Measurements from ENCODE around the gene HSPG2. TPM values are rescaled to one million over a fixed set of nuclear protein-coding genes. Genes with fewer than 3 reads are reported as not detected.

Gene HSPG2
- total RNA-seq, 1 donor from 2014 or later, result 656 TPM

GRCh38 chr1:21775550-21775914 lies 161.6 kb downstream of the HSPG2 start:
- no peaks in the 10 kb centered on the region for H3K9me3 Mint-ChIP-seq (ENCODE audit: low read depth)
- peaks cover 14% of the 10 kb centered on the region for H3K4me1 Mint-ChIP-seq (ENCODE audit: low read depth)
- H3K27me3 Mint-ChIP-seq, result no peaks in the 10 kb centered on the region
- peaks cover 1% of the 10 kb centered on the region for H3K36me3 Mint-ChIP-seq (ENCODE audit: insufficient read depth)
- TF ChIP-seq CTCF (IDR thresholded peaks at IDR 0.05; ENCODE audit: unreplicated experiment), result no peak
- H3K27ac Mint-ChIP-seq, result peak overlapping the region; percentile 85
- no peak for DNase-seq (ENCODE audit: low spot score, unreplicated experiment)
- no peak overlapping the region for H3K4me3 Mint-ChIP-seq (ENCODE audit: low read depth)

- peaks cover 1% of the 10 kb centered on the region for H3K36me3 Mint-ChIP-seq (ENCODE audit: insufficient read depth)
- DNase-seq (ENCODE audit: low spot score, unreplicated experiment), result no peak
These were observed 162.1 kb downstream of the HSPG2 start for GRCh38 chr1:21774835-21775549.

GRCh38 chr1:21773585-21773984 lies 163.5 kb downstream of the HSPG2 start:
- H3K4me3 Mint-ChIP-seq (ENCODE audit: low read depth), result no peak overlapping the region
- H3K4me1 Mint-ChIP-seq (ENCODE audit: low read depth), result peaks cover 10% of the 10 kb centered on the region
- H3K36me3 Mint-ChIP-seq (ENCODE audit: insufficient read depth), result no peaks in the 10 kb centered on the region
- TF ChIP-seq CTCF (IDR thresholded peaks at IDR 0.05; ENCODE audit: unreplicated experiment), result no peak
- H3K9me3 Mint-ChIP-seq (ENCODE audit: low read depth), result no peaks in the 10 kb centered on the region
- H3K27ac Mint-ChIP-seq, result no peak overlapping the region
- DNase-seq (ENCODE audit: low spot score, unreplicated experiment), result no peak
- H3K27me3 Mint-ChIP-seq, result no peaks in the 10 kb centered on the region

More at GRCh38 chr1:21774835-21775549, 162.1 kb downstream of the HSPG2 start:
- TF ChIP-seq CTCF (IDR thresholded peaks at IDR 0.05; ENCODE audit: unreplicated experiment), result no peak
- Mint-ChIP-seq H3K27me3 (no peaks in the 10 kb centered on the region), H3K4me3 (ENCODE audit: low read depth) (no peak overlapping the region), H3K4me1 (ENCODE audit: low read depth) (peaks cover 10% of the 10 kb centered on the region), H3K27ac (no peak overlapping the region), H3K9me3 (ENCODE audit: low read depth) (no peaks in the 10 kb centered on the region)

Other genes starting within 250 kb of the HSPG2 start
- gene USP48, start 154.2 kb downstream of the HSPG2 start, total RNA-seq, result 77.3 and 84.9 TPM in 2 replicates
- gene LDLRAD2, start 125.0 kb downstream of the HSPG2 start, total RNA-seq, result 0.55 and 0.77 TPM in 2 replicates
- gene CELA3B, start 39.7 kb upstream of the HSPG2 start, total RNA-seq, result 0.58 TPM in 1 of 2 replicates, not detected in the other
- gene CELA3A, start 64.3 kb upstream of the HSPG2 start, total RNA-seq, result 1.5 and 3.1 TPM in 2 replicates
- 287 and 288 TPM in 2 replicates for gene CDC42, start 115.4 kb upstream of the HSPG2 start, total RNA-seq
- gene WNT4, start 205.8 kb upstream of the HSPG2 start, total RNA-seq, result 0.74 and 0.98 TPM in 2 replicates